Aorta (tissue), 5 donors: ENCODE results near the gene RNLS. TPM values are rescaled to one million over a fixed set of nuclear protein-coding genes. Genes with fewer than 3 reads are reported as not detected.

Source experiments
- ATAC-seq: fragments of 200-7000 bp; cut with Tn5 transposase; one replicate; pipeline ENCODE4 v1.9.1; 2022; ENCODE audit warnings: moderate library complexity; ENCODE audit not compliant: low FRiP score
- DNase-seq, 2 donors: peaks; one replicate each; pipeline ENCODE4 v3.0.0-alpha.2; 2020
- H3K27ac ChIP-seq, 2 donors: one replicate each; pipeline ENCODE4 v1.5.1; 2013; ENCODE audit warnings: low read length in 2 of 2, mild to moderate bottlenecking in 2 of 2, moderate library complexity in 2 of 2, control low read depth in 1 of 2, inconsistent platforms in 1 of 2, low read depth in 1 of 2
- H3K27me3 ChIP-seq, 2 donors: one replicate each; pipeline ENCODE4 v1.6.1; 2013; ENCODE audit warnings: control low read depth in 1 of 2, low read length in 1 of 2, mild to moderate bottlenecking in 1 of 2, moderate library complexity in 1 of 2; ENCODE audit not compliant: insufficient read depth in 2 of 2, control insufficient read depth in 1 of 2
- H3K36me3 ChIP-seq, 2 donors: one replicate each; pipeline ENCODE4 v1.6.1; 2013; ENCODE audit warnings: control low read depth in 1 of 2, low read length in 1 of 2, mild to moderate bottlenecking in 1 of 2; ENCODE audit not compliant: insufficient read depth in 2 of 2, control insufficient read depth in 1 of 2
- H3K4me1 ChIP-seq, 2 donors: one replicate each; pipeline ENCODE4 v1.6.1; 2013; ENCODE audit warnings: low read length in 2 of 2, control low read depth in 1 of 2, mild to moderate bottlenecking in 1 of 2, moderate library complexity in 1 of 2; ENCODE audit not compliant: insufficient read depth in 2 of 2, control insufficient read depth in 1 of 2
- H3K4me3 ChIP-seq, 2 donors: one replicate each; pipeline ENCODE4 v1.5.1; 2013; ENCODE audit warnings: low read length in 2 of 2, control low read depth in 1 of 2, mild to moderate bottlenecking in 1 of 2
- H3K9me3 ChIP-seq: one replicate; pipeline ENCODE4 v1.6.1; 2013; ENCODE audit warnings: mild to moderate bottlenecking, low read length; ENCODE audit not compliant: control insufficient read depth
- WGBS, 2 donors: extraction: QIAGEN DNeasy Blood & Tissue Kit; methylation state at CpG; one replicate each; pipeline ENCODE4 v1.1.7; 2013; 5-methylcytosine and 5-hydroxymethylcytosine counted together
- intact Hi-C, 2 donors: fragments of 100-400 bp; cut with DNase I; formaldehyde crosslinking; loops; one replicate each; pipeline versions ENCODE4 v1.14.2 to v1.15.0; 2022
- polyA plus RNA-seq, 2 donors: library from polyadenylated mRNA; stranded (reverse); fragments of 200-250 nt; gene quantifications; one replicate each; pipeline ENCODE4 v1.2.3, GENCODE V29; 2013
- total RNA-seq, 2 donors: library from RNA; stranded (reverse); fragmentation: NEBNext Ultra II Directional; extraction: Animal tissue kit (Norgen Biotek cat#: 25700); gene quantifications; one replicate each; pipeline ENCODE4 v1.2.1, GENCODE V29; 2021
- donor health status: healthy with polysubstance abuse.
- donor health status: Bipolar disorder and iron deficiency.
- donor health status: DM: no; HTN: no; CAD: no.
- donor health status: DM: no; HTN: no; CAD: no.
- donor health status: DM: yes; HTN: yes; CAD: no.

RNLS gene
- total and polyA plus RNA-seq, 4 donors, result 6.1 to 9.7 (median 9.5) TPM

DNA sequence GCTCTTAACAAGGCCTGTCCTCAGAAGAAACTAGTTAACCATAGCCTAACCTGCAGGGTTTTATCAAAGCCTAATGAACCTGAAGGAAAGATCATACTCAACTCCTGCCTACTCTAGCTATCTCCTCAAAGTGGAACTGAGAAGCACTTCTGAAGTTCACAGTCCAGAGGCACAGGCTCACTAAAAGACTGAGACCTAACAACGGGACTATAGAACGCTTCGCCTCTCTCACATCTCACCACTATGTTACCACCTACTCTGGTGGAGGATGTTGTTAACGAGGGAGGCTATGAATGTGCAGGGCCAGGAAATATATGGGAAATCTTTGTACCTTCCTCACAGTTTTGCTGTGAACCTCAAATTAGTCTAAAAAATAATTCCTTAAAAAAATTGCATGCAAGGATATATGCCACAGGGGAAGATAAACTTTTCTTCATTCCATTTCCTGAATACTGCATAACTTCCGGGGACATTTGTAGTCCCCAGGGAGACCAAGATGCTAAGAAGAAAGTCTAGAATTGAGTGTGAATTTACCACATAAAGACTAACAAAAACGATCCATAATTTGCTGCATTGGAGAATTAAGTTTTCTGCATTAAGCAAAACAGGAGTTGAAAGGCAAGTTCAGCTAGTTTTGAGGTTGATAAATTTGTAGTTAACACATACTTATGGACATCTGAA, 25.1 kb upstream of the RNLS start:
- Histone ChIP-seq H3K27ac (no peak overlapping the region), H3K9me3 (no peaks in the 10 kb centered on the region), H3K4me1 (no peaks in the 10 kb centered on the region), H3K4me3 (no peak overlapping the region), H3K36me3 (no peaks in the 10 kb centered on the region), H3K27me3 (no peaks in the 10 kb centered on the region)
- 76 to 78% methylated on average over 6 of the region's 6 CpGs for WGBS, 2 donors
- ATAC-seq (no peak), DNase-seq (no peak)
- intact Hi-C loops, result no loop called here

DNA sequence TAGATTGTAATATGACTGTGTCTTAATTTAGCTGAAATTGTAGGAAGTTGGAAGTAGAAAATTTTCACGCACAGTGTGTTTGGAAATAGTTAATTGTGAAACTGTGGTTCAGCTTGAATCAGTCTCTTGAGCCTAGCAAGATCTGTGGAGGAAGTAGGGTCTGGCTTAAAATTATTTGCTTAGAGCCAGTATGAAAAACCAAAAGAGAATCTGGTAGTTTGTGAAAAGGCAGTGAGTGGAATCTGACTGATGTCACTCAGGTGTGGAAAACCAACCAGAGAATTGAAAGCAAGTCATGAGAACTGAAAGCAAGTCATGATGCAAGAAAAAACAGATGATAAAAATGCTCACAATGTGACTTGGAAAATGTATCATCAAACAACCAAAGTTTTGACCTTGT, 14.9 kb upstream of the RNLS start:
- WGBS, 2 donors, result 77 to 83% methylated on average over 1 of the region's 1 CpG
- no peak overlapping the region for H3K4me3 ChIP-seq
- peaks cover 1% of the 10 kb centered on the region for H3K9me3 ChIP-seq
- no peaks in the 10 kb centered on the region for H3K36me3 ChIP-seq
- DNase-seq, result no peak
- no peak for ATAC-seq
- no peak overlapping the region for H3K27ac ChIP-seq
- H3K4me1 ChIP-seq, result no peaks in the 10 kb centered on the region
- no peaks in the 10 kb centered on the region for H3K27me3 ChIP-seq
- intact Hi-C loops, result no loop called here

DNA sequence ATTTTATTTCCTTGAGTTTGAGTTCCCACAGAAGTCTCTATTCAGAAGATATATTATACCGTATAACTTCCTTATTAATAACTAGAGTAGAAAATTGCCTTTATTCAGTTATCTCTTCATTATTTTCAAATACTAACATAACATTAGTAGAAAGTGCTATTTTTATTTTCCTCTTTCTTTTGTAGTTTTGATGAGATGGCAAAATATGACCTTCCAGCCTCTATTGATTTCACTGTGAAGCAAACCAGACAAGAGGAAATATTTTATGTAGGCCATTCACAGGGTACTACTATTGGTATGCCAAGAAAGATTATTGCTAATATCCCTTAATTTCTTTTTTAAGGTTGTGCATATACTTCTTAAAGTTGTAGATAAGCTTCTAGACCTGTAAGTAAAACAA, 11.4 kb upstream of the RNLS start:
- H3K27me3 ChIP-seq, result no peaks in the 10 kb centered on the region
- intact Hi-C loops, result no loop called here
- 95 to 96% methylated on average over 1 of the region's 1 CpG for WGBS, 2 donors
- no peak overlapping the region for H3K27ac ChIP-seq
- no peaks in the 10 kb centered on the region for H3K4me1 ChIP-seq
- no peaks in the 10 kb centered on the region for H3K36me3 ChIP-seq
- ATAC-seq, result no peak
- no peak for DNase-seq
- H3K4me3 ChIP-seq, result no peak overlapping the region
- H3K9me3 ChIP-seq, result no peaks in the 10 kb centered on the region

DNA sequence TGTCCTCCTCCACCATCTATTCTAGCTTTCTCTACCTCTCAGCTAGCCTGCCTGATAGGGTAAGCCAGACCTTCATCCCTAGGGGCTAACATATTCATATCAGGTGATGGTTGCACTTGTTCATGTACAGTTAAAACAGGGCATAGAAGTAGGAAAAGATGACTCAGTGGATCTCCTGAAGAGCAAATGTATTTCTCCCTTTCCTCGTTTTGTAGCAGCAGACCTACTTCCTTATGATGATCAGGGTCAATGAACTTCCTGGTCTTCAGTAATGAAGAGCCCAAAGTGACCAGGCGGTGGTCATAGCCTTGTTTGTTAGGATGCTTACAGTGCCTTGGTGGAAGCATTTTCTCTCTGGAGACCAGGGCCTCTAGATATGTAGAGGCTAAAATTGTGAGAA, 9.8 kb upstream of the RNLS start:
- 88 to 90% methylated on average over 2 of the region's 2 CpGs for WGBS, 2 donors
- H3K4me1 ChIP-seq, result no peaks in the 10 kb centered on the region

DNA sequence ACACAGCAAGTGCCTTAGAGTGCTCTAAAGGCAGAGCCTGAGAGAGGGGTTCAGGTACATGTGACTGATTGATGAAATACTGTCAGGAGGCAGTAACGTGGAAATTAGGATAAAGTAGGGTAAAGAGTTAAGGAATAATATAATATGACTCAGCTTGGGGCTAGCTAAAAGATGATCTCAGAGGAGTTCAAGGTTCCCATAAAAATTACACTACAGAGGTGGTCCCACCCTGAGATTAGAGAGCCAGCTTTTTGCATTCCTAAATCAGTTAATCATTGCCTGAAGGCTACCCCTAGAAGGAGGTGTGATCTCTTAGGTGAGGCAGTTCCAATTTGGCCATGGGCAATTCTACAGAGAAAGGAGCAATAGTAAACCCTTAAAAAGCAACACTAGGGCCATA, 9.3 kb upstream of the RNLS start:
- H3K4me3 ChIP-seq, result no peak overlapping the region
- DNase-seq, result no peak
- no peaks in the 10 kb centered on the region for H3K27me3 ChIP-seq
- intact Hi-C loops, result no loop called here
- 87 to 93% methylated on average over 1 of the region's 1 CpG for WGBS, 2 donors
- no peaks in the 10 kb centered on the region for H3K9me3 ChIP-seq
- H3K4me1 ChIP-seq, result no peaks in the 10 kb centered on the region
- H3K27ac ChIP-seq, result no peak overlapping the region
- no peak for ATAC-seq
- no peaks in the 10 kb centered on the region for H3K36me3 ChIP-seq

More for the DNA sequence above, 9.8 kb upstream of the RNLS start:
- Histone ChIP-seq H3K27ac (no peak overlapping the region), H3K27me3 (no peaks in the 10 kb centered on the region), H3K4me3 (no peak overlapping the region), H3K36me3 (no peaks in the 10 kb centered on the region), H3K9me3 (no peaks in the 10 kb centered on the region)
- intact Hi-C loops, result no loop called here
- DNase-seq (no peak), ATAC-seq (no peak)

DNA sequence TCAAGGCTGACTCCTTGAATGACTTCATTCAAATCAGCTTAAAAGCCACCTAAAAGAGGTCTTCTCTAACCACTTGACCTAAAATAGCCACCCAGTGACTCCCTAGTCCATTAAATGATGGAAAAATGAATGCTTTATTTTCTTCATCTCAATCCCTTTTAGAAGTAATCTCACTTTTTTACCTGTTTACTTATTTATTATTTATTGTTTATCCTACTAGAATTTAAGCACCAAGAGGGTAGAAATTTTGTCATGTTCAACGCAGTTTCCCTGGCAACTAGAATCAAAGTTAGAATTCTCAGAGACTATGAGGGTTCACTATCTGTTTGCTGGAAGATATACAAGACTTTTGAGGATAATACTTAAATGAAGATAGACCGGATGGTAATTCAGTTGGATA, 3.3 kb upstream of the RNLS start, which contains the start of gene LIPJ:
TSS of gene LIPJ (plus strand) at position 301 of the 400 bp plus-strand sequence. CDS start 3,926 bp downstream, outside the sequence.
- 88 to 91% methylated on average over 2 of the region's 2 CpGs for whole genome bisulfite sequencing, 2 donors
- DNase-seq (no peak), ATAC-seq (no peak)
- no peaks in the 10 kb centered on the region for H3K4me1 ChIP-seq
- intact Hi-C loops, result no loop called here
- no peak within 1 kb of the TSS for H3K27ac ChIP-seq
- no peak within 1 kb of the TSS for H3K4me3 ChIP-seq
- no peaks in the 10 kb centered on the region for H3K9me3 ChIP-seq
- no peaks in the 10 kb centered on the region for H3K27me3 ChIP-seq
- no peaks in the 10 kb centered on the region for H3K36me3 ChIP-seq

DNA sequence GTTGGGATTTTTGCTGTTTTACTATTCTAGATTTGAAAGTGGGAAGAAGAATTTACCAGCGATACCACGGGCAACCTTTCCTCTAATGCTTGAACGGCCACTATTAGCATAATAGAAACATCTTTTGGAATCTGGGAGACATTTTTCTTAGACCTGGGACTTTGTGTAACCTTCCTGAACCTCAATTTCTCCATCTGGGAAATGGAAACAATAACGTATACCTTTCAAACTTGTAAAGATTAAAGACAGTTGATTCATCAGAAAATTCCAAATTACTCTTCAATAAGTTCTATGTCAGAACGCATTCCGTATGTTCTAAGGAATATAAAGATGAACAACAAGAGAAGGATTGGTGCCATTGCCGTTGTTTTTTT, 453 bp upstream of the RNLS start:
- peak overlapping the region; percentile 9 to 45 for H3K4me3 ChIP-seq
- H3K27ac ChIP-seq, result peak overlapping the region; percentile 38 to 81
- no peaks in the 10 kb centered on the region for H3K36me3 ChIP-seq
- ATAC-seq (no peak), DNase-seq (no peak)
- intact Hi-C loops, result no loop called here
- no peaks in the 10 kb centered on the region for H3K4me1 ChIP-seq
- 47 to 49% methylated on average over 7 of the region's 7 CpGs for WGBS, 2 donors
- no peaks in the 10 kb centered on the region for H3K27me3 ChIP-seq
- no peaks in the 10 kb centered on the region for H3K9me3 ChIP-seq

DNA sequence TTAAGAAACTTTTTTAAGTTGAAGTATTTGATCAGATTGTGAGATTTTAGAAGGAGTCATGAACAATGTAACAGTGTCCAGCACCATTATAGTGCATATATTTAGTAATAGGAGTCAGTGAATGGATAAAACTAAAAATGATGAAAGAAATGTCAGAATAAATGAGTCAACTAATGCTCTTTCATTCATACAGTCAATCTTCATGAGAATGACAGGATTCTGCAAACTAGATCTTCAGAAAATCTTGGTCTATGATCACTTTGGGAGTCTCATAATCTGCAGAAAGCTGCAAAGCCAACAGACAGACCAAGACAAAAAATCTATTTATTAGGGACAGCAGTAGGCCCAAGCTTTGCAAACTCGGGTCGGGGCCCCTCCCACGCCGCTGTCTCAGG, 710 bp downstream of the RNLS start:
- Histone ChIP-seq H3K27me3 (no peaks in the 10 kb centered on the region), H3K4me1 (no peaks in the 10 kb centered on the region), H3K4me3 (peak overlapping the region in 1 of 2 donors; percentile 45), H3K27ac (no peak overlapping the region), H3K9me3 (no peaks in the 10 kb centered on the region), H3K36me3 (no peaks in the 10 kb centered on the region)
- ATAC-seq (no peak), DNase-seq (no peak)
- WGBS, 2 donors, result 3% methylated on average over 4 of the region's 4 CpGs
- intact Hi-C loops, result no loop called here

DNA sequence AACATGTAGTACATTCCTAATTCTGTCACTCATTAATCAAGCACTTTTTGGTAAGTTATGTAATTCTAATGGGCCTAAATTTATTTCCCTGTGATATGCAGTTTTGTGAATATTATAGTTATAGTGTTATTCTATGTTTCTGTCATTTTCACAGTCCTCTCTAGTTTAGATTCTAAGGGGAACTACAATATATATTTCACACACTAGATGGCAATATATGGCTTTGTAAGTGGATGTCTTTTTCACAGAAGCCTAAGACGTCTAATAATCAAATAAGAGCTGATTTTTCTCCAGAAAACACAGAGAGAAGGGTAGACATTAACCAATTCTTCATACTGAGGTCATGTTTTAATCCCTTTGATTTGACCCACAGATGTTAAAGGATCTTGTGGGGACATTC, 18.0 kb downstream of the RNLS start:
- ATAC-seq, result no peak
- no peaks in the 10 kb centered on the region for H3K9me3 ChIP-seq
- WGBS, 2 donors, result 3 to 5% methylated on average over 1 of the region's 1 CpG
- H3K36me3 ChIP-seq, result no peaks in the 10 kb centered on the region
- intact Hi-C loops, result no loop called here
- H3K4me1 ChIP-seq, result no peaks in the 10 kb centered on the region
- no peaks in the 10 kb centered on the region for H3K27me3 ChIP-seq
- no peak overlapping the region for H3K4me3 ChIP-seq
- DNase-seq, result no peak
- H3K27ac ChIP-seq, result no peak overlapping the region
